Psoas muscle (tissue), 8 donors: ENCODE results near the gene GSTCD. TPM values are rescaled to one million over a fixed set of nuclear protein-coding genes. Genes with fewer than 3 reads are reported as not detected.
"Not testable (repeated sequence)": the region's sequence is repeated elsewhere in the genome, so short reads cannot be mapped to it uniquely, and the experiment has no call there.

ENCODE experiments used
- ATAC-seq, 4 donors: fragments of 200-7000 bp; cut with Tn5 transposase; one replicate each; pipeline ENCODE4 v1.9.1; 2020; ENCODE audit warnings: moderate library complexity in 3 of 4, mild to moderate bottlenecking in 2 of 4
- DNase-seq, 2 donors: peaks; one replicate each; pipeline ENCODE4 v3.0.0-alpha.2; 2020
- H3K27ac ChIP-seq: fragments of 200-600 bp; one replicate; pipeline ENCODE4 v1.8.0; 2022
- H3K27me3 ChIP-seq, 3 donors: fragments of 200-600 bp in 1 of 3; one replicate each; pipeline versions ENCODE4 v1.6.1 to v1.8.0; 2013 to 2022; ENCODE audit warnings: low read length in 2 of 3, mild to moderate bottlenecking in 2 of 3, moderate library complexity in 1 of 3; ENCODE audit not compliant: insufficient read depth in 3 of 3
- H3K36me3 ChIP-seq, 2 donors: fragments of 200-600 bp in 1 of 2; one replicate each; pipeline versions ENCODE4 v1.6.1 to v1.8.0; 2013 to 2022; ENCODE audit warnings: low read depth in 1 of 2, mild to moderate bottlenecking in 1 of 2, moderate library complexity in 1 of 2; ENCODE audit not compliant: insufficient read depth in 1 of 2
- H3K4me1 ChIP-seq: fragments of 200-600 bp; one replicate; pipeline ENCODE4 v1.8.0; 2022
- H3K4me3 ChIP-seq: fragments of 200-600 bp; one replicate; pipeline ENCODE4 v1.8.0; 2022; ENCODE audit warnings: mild to moderate bottlenecking
- H3K9me3 ChIP-seq: fragments of 200-600 bp; one replicate; pipeline ENCODE4 v1.8.0; 2022
- CTCF ChIP-seq: fragments of 200-600 bp; IDR thresholded peaks from one replicate; pipeline ENCODE4 v1.8.0; 2022; ENCODE audit warnings: antibody characterized with exemption
- WGBS, 3 donors: extraction: QIAGEN DNeasy Blood & Tissue Kit; methylation state at CpG; one replicate each; pipeline versions ENCODE4 v1.1.6 to v1.1.7; 2013; 5-methylcytosine and 5-hydroxymethylcytosine counted together
- intact Hi-C, 2 donors: fragments of 100-400 bp; cut with DNase I; formaldehyde crosslinking; loops; one replicate each; pipeline versions ENCODE4 v1.11.0 to v1.14.2; 2022
- polyA plus RNA-seq, 3 donors: library from polyadenylated mRNA; stranded (reverse); fragments of 200-250 nt; gene quantifications; one replicate each; pipeline ENCODE4 v1.2.3, GENCODE V29; 2013
- total RNA-seq, 4 donors: library from RNA; stranded (reverse); fragmentation: NEBNext Ultra II Directional in 2 of 4; extraction: Animal tissue kit (Norgen Biotek cat#: 25700) in 2 of 4; gene quantifications; one replicate each; pipeline versions ENCODE4 v1.2.1 to v1.2.4, GENCODE V29; 2021 to 2023
- donor health status: healthy with polysubstance abuse.
- donor health status: DM: no; HTN: no; CAD: no; lungs with moderate emphysema.
- donor health status: Bipolar disorder and iron deficiency.
- donor health status: healthy.
- donor health status: DM: yes; HTN: yes; CAD: no.
- donor health status: DM: no; HTN: no; CAD: no.
- donor health status: DM: no; HTN: no; CAD: no.
- donor health status: DM: yes; HTN: yes; CAD: no.

Gene GSTCD
- total and polyA plus RNA-seq, 7 donors, result 0.82 to 6.6 (median 3.5) TPM

GRCh38 chr4:105775760-105776415 lies 67.3 kb downstream of the GSTCD start:
- H3K9me3 ChIP-seq, ATAC-seq, H3K4me1 ChIP-seq, H3K36me3 ChIP-seq, intact Hi-C loops, H3K4me3 ChIP-seq, DNase-seq, H3K27ac ChIP-seq, H3K27me3 ChIP-seq: not testable (repeated sequence)
- WGBS, 3 donors, result 92 to 98% (median 96%) methylated on average over 9 of the region's 9 CpGs

DNA sequence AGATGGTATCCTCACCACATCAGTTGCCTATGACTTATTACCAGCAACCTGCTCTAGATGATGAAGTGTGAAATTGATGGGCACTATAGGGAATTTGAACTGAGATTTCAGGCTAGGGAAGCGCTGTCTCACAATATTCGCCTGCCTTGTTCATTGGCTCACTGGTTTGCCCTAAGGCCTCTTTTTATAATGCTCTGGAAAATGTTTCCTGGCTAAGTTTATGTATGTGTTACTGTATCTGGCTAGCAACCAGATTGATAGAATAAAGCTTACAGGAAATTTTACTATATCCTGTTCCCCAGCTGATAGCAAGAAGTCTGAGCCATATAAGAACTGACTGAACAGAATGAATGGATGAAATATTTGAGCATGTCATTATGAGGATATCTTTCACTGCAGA lies 71.6 kb downstream of the GSTCD start:
- H3K27ac ChIP-seq, result no peak overlapping the region
- 88 to 90% (median 90%) methylated on average over 2 of the region's 2 CpGs for WGBS, 3 donors
- DNase-seq, result no peak
- no peaks in the 10 kb centered on the region for H3K4me1 ChIP-seq
- no peaks in the 10 kb centered on the region for H3K9me3 ChIP-seq
- H3K27me3 ChIP-seq, result no peaks in the 10 kb centered on the region
- intact Hi-C loops, result no loop called here
- TF ChIP-seq CTCF, result no peak
- no peak for ATAC-seq
- no peak overlapping the region for H3K4me3 ChIP-seq
- H3K36me3 ChIP-seq, result no peaks in the 10 kb centered on the region

DNA sequence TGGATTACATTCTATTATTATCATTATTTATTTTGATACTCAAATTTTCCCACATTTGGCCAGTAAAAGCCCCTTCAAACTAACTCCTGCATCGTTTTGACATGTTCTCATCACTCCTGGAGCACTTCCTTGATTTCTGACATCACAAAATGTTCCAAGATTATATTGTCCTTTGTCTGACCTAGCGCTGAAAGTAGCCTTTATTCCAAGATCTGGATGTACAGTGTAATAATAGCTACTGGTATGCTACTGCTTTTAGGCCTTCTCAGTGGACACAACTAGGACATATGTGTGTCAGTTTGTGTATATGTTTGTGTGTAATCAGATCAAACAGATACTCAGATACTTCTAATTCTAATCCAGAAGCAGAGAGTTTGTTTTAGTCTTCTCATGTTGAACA lies 76.2 kb downstream of the GSTCD start:
- Histone ChIP-seq H3K9me3 (no peaks in the 10 kb centered on the region), H3K27me3 (no peaks in the 10 kb centered on the region), H3K4me3 (no peak overlapping the region), H3K27ac (no peak overlapping the region), H3K4me1 (no peaks in the 10 kb centered on the region), H3K36me3 (no peaks in the 10 kb centered on the region)
- TF ChIP-seq CTCF, result no peak
- WGBS, 3 donors, result 75 to 83% (median 79%) methylated on average over 2 of the region's 2 CpGs
- ATAC-seq (no peak), DNase-seq (no peak)
- intact Hi-C loops, result no loop called here

- H3K27me3 ChIP-seq, result no peaks in the 10 kb centered on the region
- intact Hi-C loops, result no loop called here
- H3K4me1 ChIP-seq, result no peaks in the 10 kb centered on the region
- ATAC-seq, result no peak
- no peak for DNase-seq
- H3K9me3 ChIP-seq, result no peaks in the 10 kb centered on the region
- no peak overlapping the region for H3K4me3 ChIP-seq
- no peaks in the 10 kb centered on the region for H3K36me3 ChIP-seq
- no peak overlapping the region for H3K27ac ChIP-seq
- TF ChIP-seq CTCF, result no peak
Measured at GRCh38 chr4:105785792-105786191, 77.2 kb downstream of the GSTCD start.

GRCh38 chr4:105786748-105787147 lies 78.2 kb downstream of the GSTCD start:
- no peak overlapping the region for H3K4me3 ChIP-seq
- no peaks in the 10 kb centered on the region for H3K9me3 ChIP-seq
- intact Hi-C loops, result no loop called here

More at GRCh38 chr4:105786748-105787147, 78.2 kb downstream of the GSTCD start:
- Histone ChIP-seq H3K27me3 (no peaks in the 10 kb centered on the region), H3K36me3 (no peaks in the 10 kb centered on the region), H3K4me1 (no peaks in the 10 kb centered on the region), H3K27ac (no peak overlapping the region)
- DNase-seq (no peak), ATAC-seq (no peak)
- WGBS, 3 donors, result 90 to 96% (median 92%) methylated on average over 3 of the region's 3 CpGs
- no peak for TF ChIP-seq CTCF
